Heart left ventricle (tissue), 16 donors: ENCODE results near the gene PALM3. TPM values are rescaled to one million over a fixed set of nuclear protein-coding genes. Genes with fewer than 3 reads are reported as not detected.

Source experiments
- ATAC-seq, 4 donors: fragments of 200-7000 bp; cut with Tn5 transposase; one replicate each; pipeline ENCODE4 v1.9.1; 2020 to 2022; ENCODE audit warnings: moderate library complexity in 4 of 4, mild to moderate bottlenecking in 3 of 4, moderate number of reproducible peaks in 1 of 4
- DNase-seq, 5 donors: peaks; one replicate each; pipeline ENCODE4 v3.0.0-alpha.2; 2020
- H3K27ac ChIP-seq, 12 donors: fragments of 200-600 bp; sonication (generic) in 4 of 12; one replicate each; pipeline versions ENCODE4 v1.5.0 to v1.8.0; 2016 to 2022; ENCODE audit warnings: mild to moderate bottlenecking in 2 of 12
- H3K27me3 ChIP-seq, 9 donors: fragments of 200-600 bp; sonication (generic) in 2 of 9; one replicate each; pipeline versions ENCODE4 v1.5.1 to v1.8.0; 2016 to 2022; ENCODE audit warnings: mild to moderate bottlenecking in 3 of 9
- H3K36me3 ChIP-seq, 9 donors: fragments of 200-600 bp; sonication (generic) in 2 of 9; one replicate each; pipeline versions ENCODE4 v1.5.0 to v1.8.0; 2018 to 2022; ENCODE audit warnings: mild to moderate bottlenecking in 2 of 9
- H3K4me1 ChIP-seq, 12 donors: fragments of 200-600 bp; sonication (generic) in 4 of 12; one replicate each; pipeline versions ENCODE4 v1.5.0 to v1.8.0; 2016 to 2022; ENCODE audit warnings: mild to moderate bottlenecking in 3 of 12
- H3K4me3 ChIP-seq, 12 donors: fragments of 200-600 bp; sonication (generic) in 4 of 12; one replicate each; pipeline versions ENCODE4 v1.5.0 to v1.8.0; 2017 to 2022; ENCODE audit warnings: mild to moderate bottlenecking in 9 of 12, moderate library complexity in 4 of 12
- H3K9me3 ChIP-seq, 12 donors: fragments of 200-600 bp; sonication (generic) in 4 of 12; one replicate each; pipeline versions ENCODE4 v1.5.0 to v1.8.0; 2016 to 2022; ENCODE audit warnings: mild to moderate bottlenecking in 1 of 12
- POLR2A ChIP-seq, 2 donors: fragments of 450-650 bp; IDR thresholded peaks; one replicate each; pipeline ENCODE4 v1.6.1; 2017; ENCODE audit warnings: antibody characterized with exemption in 2 of 2, mild to moderate bottlenecking in 2 of 2, moderate library complexity in 2 of 2
- WGBS, 4 donors: extraction: QIAGEN DNeasy Blood & Tissue Kit in 2 of 4; methylation state at CpG; one replicate each; pipeline versions ENCODE4 v1.1.5 to v1.1.7; 2013 to 2018; 5-methylcytosine and 5-hydroxymethylcytosine counted together
- intact Hi-C, 10 donors: fragments of 100-400 bp; cut with DNase I; formaldehyde crosslinking; loops; one replicate each; pipeline versions ENCODE4 v1.11.1 to v1.14.2; 2022
- polyA plus RNA-seq, 2 donors: library from polyadenylated mRNA; stranded (reverse); fragments of 200-250 nt; gene quantifications; one replicate each; pipeline ENCODE4 v1.2.3, GENCODE V29; 2013
- total RNA-seq, 9 donors: library from RNA; depleted of rRNA in 2 of 9; stranded (reverse); fragments of >200 nt in 2 of 9; fragmentation: NEBNext Ultra II Directional in 3 of 9; extraction: Animal tissue kit (Norgen Biotek cat#: 25700) in 3 of 9; gene quantifications; one replicate each; pipeline versions ENCODE4 v1.1.0 to v1.2.4, GENCODE V29; 2016 to 2023
- TF ChIP-seq, protein P1 (sequence below), 12 donors: fragments of 200-600 bp; sonication (generic) in 4 of 12; IDR thresholded peaks; one replicate each; pipeline versions ENCODE4 v1.5.0 to v1.8.0; 2018 to 2022; ENCODE audit warnings: antibody characterized with exemption in 12 of 12, mild to moderate bottlenecking in 5 of 12
- donor health status: ischemic (EF 13 %, LVEDD 7.1; RV severe dilation, severe dysfunction).
- donor health status: healthy with polysubstance abuse.
- donor health status: DM: no; HTN: yes; CAD: no.
- donor health status: DM: no; HTN: no; CAD: no.
- donor health status: ischemic (EF 25% LVEDD 6.9; RV normal size, moderate dysfunction).
- donor health status: ischemic (EF 25% LVEDD 5.7; RV mildly dilated, moderate dysfunction).
- donor health status: healthy.
- donor health status: DM: yes; HTN: yes; CAD: no.
- donor health status: ischemic (EF 35%, LVEDD 5.7; RV mildly dilated, moderate dysfunction).
- donor health status: nonischemic (EF 11% LVEDD 7.7; RV severe dilation, severe dysfunction).
- donor health status: DM: yes; HTN: yes; CAD: no.
- donor health status: PGD.
- donor health status: ischemic (EF 29% LVEDD 5.4; RV normal size, mild dysfunction).
- donor health status: nonischemic (EF 23%, LVEDD 6.1; RV moderate dilation, normal function).

PALM3 gene
- total and polyA plus RNA-seq, 11 donors, result 0.06 to 0.60 (median 0.30) TPM; not detected in 6

DNA sequence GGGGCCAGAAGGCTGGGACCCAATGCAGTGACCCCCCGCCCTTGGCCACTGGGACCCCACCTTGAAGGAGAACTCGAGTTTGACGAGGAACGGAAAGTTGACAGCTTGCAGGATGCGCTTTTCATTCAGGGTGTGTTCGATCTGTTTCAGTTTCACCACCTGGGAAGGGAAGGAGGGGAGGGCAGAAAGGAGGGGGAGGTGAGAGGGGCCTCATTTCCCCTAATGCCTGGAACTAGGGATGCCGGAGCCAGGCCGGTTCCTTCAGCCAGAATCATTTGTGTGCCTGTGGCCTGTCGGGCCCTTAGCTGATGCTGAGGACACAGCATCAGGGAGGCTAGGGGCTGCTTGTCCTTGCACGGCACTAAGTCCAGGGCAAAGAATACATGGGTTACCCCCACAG is 40.9 kb upstream of the PALM3 start:
- TF ChIP-seq, protein P1, sequence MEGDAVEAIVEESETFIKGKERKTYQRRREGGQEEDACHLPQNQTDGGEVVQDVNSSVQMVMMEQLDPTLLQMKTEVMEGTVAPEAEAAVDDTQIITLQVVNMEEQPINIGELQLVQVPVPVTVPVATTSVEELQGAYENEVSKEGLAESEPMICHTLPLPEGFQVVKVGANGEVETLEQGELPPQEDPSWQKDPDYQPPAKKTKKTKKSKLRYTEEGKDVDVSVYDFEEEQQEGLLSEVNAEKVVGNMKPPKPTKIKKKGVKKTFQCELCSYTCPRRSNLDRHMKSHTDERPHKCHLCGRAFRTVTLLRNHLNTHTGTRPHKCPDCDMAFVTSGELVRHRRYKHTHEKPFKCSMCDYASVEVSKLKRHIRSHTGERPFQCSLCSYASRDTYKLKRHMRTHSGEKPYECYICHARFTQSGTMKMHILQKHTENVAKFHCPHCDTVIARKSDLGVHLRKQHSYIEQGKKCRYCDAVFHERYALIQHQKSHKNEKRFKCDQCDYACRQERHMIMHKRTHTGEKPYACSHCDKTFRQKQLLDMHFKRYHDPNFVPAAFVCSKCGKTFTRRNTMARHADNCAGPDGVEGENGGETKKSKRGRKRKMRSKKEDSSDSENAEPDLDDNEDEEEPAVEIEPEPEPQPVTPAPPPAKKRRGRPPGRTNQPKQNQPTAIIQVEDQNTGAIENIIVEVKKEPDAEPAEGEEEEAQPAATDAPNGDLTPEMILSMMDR (IDR thresholded peaks at IDR 0.05), result no peak
- no peak for TF ChIP-seq POLR2A (IDR thresholded peaks at IDR 0.05)
- intact Hi-C loops, result no loop called here

DNA sequence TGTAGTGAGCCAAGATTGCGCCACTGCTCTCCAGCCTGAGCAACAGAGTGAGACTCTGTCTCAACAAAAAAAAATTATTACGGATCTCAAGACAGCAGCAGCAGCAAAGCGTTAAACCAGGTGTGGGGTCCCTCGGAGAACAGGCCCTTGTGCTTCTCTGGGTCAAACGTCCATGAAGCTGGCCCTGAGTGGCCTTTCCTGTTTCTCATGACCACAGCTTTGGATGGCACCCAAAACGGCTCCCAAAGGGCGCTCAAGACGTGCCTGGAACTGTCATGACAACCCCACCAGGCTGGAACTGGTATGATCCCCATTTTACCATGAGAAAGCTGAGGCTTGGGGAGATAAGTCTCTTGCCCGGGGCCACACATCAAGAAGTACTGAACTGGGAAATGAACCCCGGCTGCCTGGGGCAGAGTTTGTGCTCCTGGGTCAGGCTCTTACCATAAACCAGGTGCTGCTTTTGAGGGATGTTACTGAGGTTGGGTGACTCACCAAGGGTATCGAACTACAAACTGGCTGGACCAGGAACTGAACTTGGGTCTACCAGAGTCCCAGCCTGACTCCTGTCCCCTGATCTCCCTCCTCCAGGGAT is 40.3 kb upstream of the PALM3 start:
- Histone ChIP-seq H3K4me1 (peaks cover 0 to 33% (median 8%) of the 10 kb centered on the region in 12 donors), H3K36me3 (peaks cover 0 to 100% (median 93%) of the 10 kb centered on the region in 9 donors), H3K27me3 (no peaks in the 10 kb centered on the region), H3K27ac (peak overlapping the region in 7 of 12 donors; percentile 4 to 56 (median 29)), H3K4me3 (no peak overlapping the region), H3K9me3 (no peaks in the 10 kb centered on the region)
- intact Hi-C loops, result no loop called here
- DNase-seq (peak in 1 of 5 donors; percentile 35), ATAC-seq (peak in 1 of 4 donors; percentile 4)
- WGBS, 4 donors, result 50 to 61% (median 53%) methylated on average over 10 to 11 of the region's 11 CpGs
- no peak for TF ChIP-seq POLR2A (IDR thresholded peaks at IDR 0.05)
- TF ChIP-seq, protein P1 (IDR thresholded peaks at IDR 0.05), result no peak

More for the DNA sequence above, 40.9 kb upstream of the PALM3 start:
- Histone ChIP-seq H3K27me3 (no peaks in the 10 kb centered on the region), H3K4me3 (no peak overlapping the region), H3K9me3 (no peaks in the 10 kb centered on the region), H3K4me1 (peaks cover 0 to 39% (median 12%) of the 10 kb centered on the region in 12 donors), H3K27ac (peak overlapping the region in 7 of 12 donors; percentile 4 to 56 (median 29)), H3K36me3 (peaks cover 0 to 97% (median 87%) of the 10 kb centered on the region in 9 donors)
- WGBS, 4 donors, result 85 to 92% (median 87%) methylated on average over 10 of the region's 10 CpGs
- ATAC-seq (no peak), DNase-seq (peak in 1 of 5 donors; percentile 32)

DNA sequence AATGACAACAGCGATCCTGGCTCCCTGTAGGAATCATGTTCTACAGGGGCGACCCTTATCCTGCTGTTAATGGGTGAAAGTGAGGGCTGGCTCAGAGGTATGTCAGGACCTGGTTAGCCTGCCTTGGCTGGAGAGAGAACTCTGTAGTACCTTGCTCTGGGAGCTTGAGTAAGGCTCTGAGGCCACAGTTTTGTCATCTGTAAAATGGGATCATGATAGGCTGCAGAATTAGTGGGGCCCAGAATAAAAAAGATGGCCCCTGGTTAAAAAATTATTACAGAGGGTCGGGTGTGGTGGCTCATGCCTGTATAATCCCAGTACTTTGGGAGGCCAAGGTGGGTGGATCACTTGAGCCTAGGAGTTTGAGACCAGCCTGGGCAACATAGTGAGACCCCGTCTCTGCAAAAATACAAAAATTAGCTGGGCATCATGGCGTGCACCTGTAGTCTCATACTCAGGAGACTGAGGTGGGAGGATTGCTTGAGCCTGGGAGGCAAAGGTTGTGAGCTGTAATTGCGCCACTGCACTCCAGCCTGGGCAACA is 39.2 kb upstream of the PALM3 start:
- DNase-seq (peak in 1 of 5 donors; percentile 25), ATAC-seq (no peak)
- Histone ChIP-seq H3K27me3 (no peaks in the 10 kb centered on the region), H3K36me3 (peaks cover 0 to 100% (median 96%) of the 10 kb centered on the region in 9 donors), H3K9me3 (no peaks in the 10 kb centered on the region), H3K4me1 (peaks cover 0 to 24% (median 7%) of the 10 kb centered on the region in 12 donors), H3K27ac (no peak overlapping the region), H3K4me3 (no peak overlapping the region)
- intact Hi-C loops, result no loop called here
- WGBS, 4 donors, result 93 to 97% (median 96%) methylated on average over 6 of the region's 6 CpGs
- TF ChIP-seq POLR2A (IDR thresholded peaks at IDR 0.05), result no peak
- TF ChIP-seq, protein P1 (IDR thresholded peaks at IDR 0.05), result no peak

DNA sequence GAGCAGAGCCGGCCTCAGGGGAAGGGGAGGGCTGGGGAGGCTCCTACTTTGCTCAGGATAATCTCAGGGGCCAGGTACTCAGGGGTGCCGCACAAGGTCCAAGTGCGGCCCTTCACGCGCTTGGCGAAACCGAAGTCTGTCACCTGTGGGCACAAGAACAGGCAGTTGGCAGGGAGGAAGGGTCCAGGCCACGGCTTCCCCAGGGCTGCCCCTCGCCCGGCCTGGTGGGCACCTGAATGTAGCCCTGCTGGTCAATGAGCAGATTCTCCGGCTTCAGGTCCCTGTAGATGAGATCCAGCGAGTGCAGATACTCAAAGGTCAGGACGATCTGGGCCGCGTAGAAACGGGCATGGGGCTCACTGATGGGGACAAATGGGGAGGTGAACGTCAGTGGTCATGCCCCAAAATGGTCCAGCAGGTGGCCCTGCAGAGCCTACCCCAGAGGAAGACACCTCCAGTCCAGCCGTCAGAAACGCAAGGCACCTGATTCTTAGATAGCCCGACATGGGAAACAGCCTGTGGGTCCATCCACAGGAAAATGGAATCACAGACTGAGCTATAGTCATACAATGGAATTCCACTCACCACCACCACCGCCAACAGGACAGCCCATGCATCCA is 35.8 kb upstream of the PALM3 start:
- H3K36me3 ChIP-seq, result peaks cover 0 to 76% (median 64%) of the 10 kb centered on the region in 9 donors
- peak overlapping the region in 1 of 12 donors; percentile 39 for H3K27ac ChIP-seq
- 75 to 80% (median 77%) methylated on average over 19 to 21 of the region's 21 CpGs for WGBS, 4 donors
- ATAC-seq (peak in 3 of 4 donors; percentile 8 to 36 (median 19)), DNase-seq (no peak)
- H3K27me3 ChIP-seq, result no peaks in the 10 kb centered on the region
- H3K4me1 ChIP-seq, result peaks cover 0 to 13% (median 6%) of the 10 kb centered on the region in 12 donors
- H3K9me3 ChIP-seq, result peaks cover 0 to 12% (median 7%) of the 10 kb centered on the region in 12 donors
- TF ChIP-seq, protein P1 (IDR thresholded peaks at IDR 0.05), result peak in 10 of 12 donors; percentile 8 to 44 (median 21)
- TF ChIP-seq POLR2A (IDR thresholded peaks at IDR 0.05), result no peak
- H3K4me3 ChIP-seq, result no peak overlapping the region
- intact Hi-C loops, result no loop called here
